Measurements from ENCODE around the gene GRPEL1. TPM values are rescaled to one million over a fixed set of nuclear protein-coding genes. Genes with fewer than 3 reads are reported as not detected.
A peak's percentile ranks its signal among the peaks of the same experiment; 100 is the strongest.
"Not testable (repeated sequence)": the region's sequence is repeated elsewhere in the genome, so short reads cannot be mapped to it uniquely, and the experiment has no call there.

The GRPEL1 gene
- total RNA-seq, 1 donor from 2014 or later: 20.3 TPM

DNA sequence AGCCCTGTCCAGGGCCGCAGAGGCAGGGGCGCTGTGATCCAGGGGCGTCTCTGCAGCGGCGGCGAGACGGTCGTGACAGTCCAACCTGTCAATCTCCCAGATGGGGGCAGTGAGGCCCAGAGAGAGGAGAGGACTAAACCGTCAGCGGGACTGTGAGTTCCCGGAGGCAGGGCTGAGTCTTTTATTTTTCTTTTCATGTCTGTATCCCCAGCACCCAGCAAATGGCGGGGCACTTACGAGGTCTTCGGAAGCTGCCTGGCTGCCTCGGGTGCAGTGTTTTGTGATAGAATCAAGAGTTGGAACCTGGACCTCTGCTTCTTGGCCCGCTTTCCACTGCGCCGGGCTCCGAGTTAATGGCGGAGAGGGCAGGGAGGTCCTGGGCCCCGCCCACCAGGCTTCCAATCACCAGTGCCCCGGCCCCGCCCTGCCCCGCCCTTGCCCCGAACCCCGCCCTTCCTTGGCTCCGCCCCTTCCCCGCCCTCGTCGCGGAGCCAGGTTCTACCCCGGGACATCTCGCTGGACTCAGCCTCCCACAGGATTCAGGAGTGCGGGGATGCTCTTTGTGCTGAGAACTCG lies 35.3 kb upstream of the GRPEL1 start:
- Mint-ChIP-seq H3K36me3 (ENCODE audit: low read depth, unreplicated experiment) (no peaks in the 10 kb centered on the region), H3K9me3 (ENCODE audit: unreplicated experiment) (no peaks in the 10 kb centered on the region), H3K4me3 (ENCODE audit: unreplicated experiment) (peak overlapping the region; percentile 77), H3K4me1 (ENCODE audit: unreplicated experiment) (peaks cover 4% of the 10 kb centered on the region), H3K27ac (ENCODE audit: unreplicated experiment) (no peak overlapping the region), H3K27me3 (ENCODE audit: unreplicated experiment) (peaks cover 12% of the 10 kb centered on the region)
- DNase-seq (ENCODE audit: low spot score): peak; percentile 53
- TF ChIP-seq, protein P1, sequence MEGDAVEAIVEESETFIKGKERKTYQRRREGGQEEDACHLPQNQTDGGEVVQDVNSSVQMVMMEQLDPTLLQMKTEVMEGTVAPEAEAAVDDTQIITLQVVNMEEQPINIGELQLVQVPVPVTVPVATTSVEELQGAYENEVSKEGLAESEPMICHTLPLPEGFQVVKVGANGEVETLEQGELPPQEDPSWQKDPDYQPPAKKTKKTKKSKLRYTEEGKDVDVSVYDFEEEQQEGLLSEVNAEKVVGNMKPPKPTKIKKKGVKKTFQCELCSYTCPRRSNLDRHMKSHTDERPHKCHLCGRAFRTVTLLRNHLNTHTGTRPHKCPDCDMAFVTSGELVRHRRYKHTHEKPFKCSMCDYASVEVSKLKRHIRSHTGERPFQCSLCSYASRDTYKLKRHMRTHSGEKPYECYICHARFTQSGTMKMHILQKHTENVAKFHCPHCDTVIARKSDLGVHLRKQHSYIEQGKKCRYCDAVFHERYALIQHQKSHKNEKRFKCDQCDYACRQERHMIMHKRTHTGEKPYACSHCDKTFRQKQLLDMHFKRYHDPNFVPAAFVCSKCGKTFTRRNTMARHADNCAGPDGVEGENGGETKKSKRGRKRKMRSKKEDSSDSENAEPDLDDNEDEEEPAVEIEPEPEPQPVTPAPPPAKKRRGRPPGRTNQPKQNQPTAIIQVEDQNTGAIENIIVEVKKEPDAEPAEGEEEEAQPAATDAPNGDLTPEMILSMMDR (IDR thresholded peaks at IDR 0.05; ENCODE audit: unreplicated experiment): no peak

DNA sequence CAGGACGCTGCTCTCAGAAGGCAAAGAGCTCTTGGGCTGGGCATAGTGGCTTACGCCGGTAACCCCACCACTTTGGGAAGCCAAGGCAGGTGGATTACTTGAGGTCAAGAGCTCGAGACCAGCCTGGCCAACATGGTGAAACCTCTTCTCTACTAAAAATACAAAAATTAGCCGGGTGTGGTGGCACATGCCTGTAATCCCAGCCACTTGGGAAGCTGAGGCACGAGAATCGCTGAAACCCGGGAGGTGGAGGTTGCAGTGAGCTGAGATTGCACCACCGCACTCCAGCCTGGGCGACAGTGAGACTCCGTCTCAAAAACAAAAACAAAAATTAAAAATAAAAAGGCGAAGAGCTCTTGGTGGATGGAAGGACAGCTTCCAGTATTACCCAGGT lies 34.6 kb upstream of the GRPEL1 start:
- H3K4me3 Mint-ChIP-seq (ENCODE audit: unreplicated experiment); DNase-seq (ENCODE audit: low spot score); H3K9me3 Mint-ChIP-seq (ENCODE audit: unreplicated experiment); H3K27ac Mint-ChIP-seq (ENCODE audit: unreplicated experiment); H3K36me3 Mint-ChIP-seq (ENCODE audit: low read depth, unreplicated experiment); H3K4me1 Mint-ChIP-seq (ENCODE audit: unreplicated experiment): not testable (repeated sequence)
- H3K27me3 Mint-ChIP-seq (ENCODE audit: unreplicated experiment): peaks cover 12% of the 10 kb centered on the region

DNA sequence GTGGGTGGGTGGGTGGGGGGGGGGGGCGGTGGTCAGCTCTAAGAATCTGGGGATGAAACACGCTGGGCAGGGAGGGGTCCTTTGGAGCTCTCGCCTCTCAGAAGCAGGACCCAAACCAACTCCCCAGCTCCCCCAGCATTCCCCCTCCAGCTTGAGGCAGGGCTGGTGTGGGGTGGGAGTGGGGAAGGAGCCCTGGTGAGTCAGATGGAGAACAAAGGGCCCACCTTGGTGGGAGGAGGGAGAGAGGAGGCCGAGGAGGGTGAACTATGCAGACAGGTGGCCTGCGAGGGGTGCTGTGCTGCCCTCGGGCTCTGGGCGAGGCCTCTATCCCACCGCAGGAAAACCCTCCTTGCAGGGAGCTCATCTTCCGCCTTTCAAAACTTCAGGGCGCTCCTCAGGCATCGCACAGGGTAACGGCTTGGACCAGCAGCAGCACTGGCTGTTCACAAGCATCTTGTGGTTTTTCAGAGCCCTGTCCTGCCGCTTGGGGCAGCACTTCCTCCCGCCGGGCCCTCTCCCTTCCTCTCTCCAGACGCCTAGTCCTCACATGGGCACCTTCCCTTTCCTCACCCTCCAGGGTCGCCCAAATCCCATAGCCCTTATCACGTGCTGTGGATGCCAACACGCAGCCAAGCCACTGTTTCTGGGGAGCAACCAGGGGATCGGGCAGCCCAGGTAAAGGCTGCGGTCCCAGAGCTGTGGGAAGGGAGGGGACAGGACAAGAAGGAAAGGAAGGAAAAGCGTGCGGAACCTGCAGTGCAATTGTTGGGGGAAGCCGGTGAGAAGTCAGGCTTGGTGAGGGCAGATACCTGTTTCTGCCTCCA lies 34.0 kb upstream of the GRPEL1 start:
- H3K4me1 Mint-ChIP-seq (ENCODE audit: unreplicated experiment): peaks cover 4% of the 10 kb centered on the region
- H3K9me3 Mint-ChIP-seq (ENCODE audit: unreplicated experiment): no peaks in the 10 kb centered on the region
- TF ChIP-seq, protein P1 (IDR thresholded peaks at IDR 0.05; ENCODE audit: unreplicated experiment): peak; percentile 55
- H3K27ac Mint-ChIP-seq (ENCODE audit: unreplicated experiment): no peak overlapping the region
- DNase-seq (ENCODE audit: low spot score): peak; percentile 72
- peaks cover 12% of the 10 kb centered on the region for H3K27me3 Mint-ChIP-seq (ENCODE audit: unreplicated experiment)
- peak overlapping the region; percentile 82 for H3K4me3 Mint-ChIP-seq (ENCODE audit: unreplicated experiment)
- no peaks in the 10 kb centered on the region for H3K36me3 Mint-ChIP-seq (ENCODE audit: low read depth, unreplicated experiment)

DNA sequence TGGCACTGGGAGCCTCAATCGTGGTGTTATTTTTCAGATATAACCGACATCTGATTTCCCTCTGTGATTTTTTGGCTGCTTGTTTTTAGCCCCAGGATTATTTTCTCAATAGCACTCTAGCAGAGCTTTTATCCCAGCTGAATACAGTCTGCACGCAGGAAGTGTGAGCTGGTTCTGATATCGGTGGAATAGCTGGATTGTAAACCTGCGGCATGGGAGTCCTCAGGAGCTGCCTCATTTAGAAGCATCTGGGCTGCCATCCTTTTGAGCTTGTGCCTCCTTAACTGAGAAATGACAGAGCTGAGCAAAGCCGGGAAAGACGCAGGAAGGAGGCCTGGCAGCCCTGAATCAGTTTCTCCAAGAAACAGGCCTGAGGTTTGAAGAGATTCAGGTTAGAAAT lies 28.4 kb upstream of the GRPEL1 start:
- H3K9me3 Mint-ChIP-seq (ENCODE audit: unreplicated experiment): no peaks in the 10 kb centered on the region
- TF ChIP-seq, protein P1 (IDR thresholded peaks at IDR 0.05; ENCODE audit: unreplicated experiment): no peak

DNA sequence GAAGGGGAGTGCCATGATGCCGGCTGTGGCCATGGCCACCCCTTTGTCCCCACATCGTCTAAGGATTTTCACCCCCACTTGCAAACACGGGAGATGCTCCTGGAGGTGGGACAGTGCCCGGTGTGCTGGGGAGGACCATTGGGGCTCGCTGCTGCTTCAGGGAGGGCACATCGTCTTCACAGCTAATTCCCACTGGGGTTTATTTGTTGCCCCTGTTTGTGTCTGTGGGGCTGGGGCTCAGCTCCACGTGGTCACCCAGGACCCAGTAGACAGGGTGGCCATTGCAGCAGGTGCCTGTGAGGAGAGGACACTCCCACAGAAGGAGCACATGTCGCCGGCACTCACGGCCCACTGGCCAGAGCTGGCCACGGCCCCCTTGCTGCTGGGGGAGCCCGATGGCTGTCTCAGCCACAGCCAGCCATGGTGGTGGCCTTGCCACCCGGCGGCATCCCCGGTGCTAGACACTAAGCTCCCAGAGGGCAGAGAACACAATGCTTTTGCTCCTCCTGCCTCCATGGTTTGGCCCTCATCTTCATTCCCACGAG lies 27.8 kb upstream of the GRPEL1 start:
- H3K4me1 Mint-ChIP-seq (ENCODE audit: unreplicated experiment): no peaks in the 10 kb centered on the region
- TF ChIP-seq, protein P1 (IDR thresholded peaks at IDR 0.05; ENCODE audit: unreplicated experiment): no peak
- H3K36me3 Mint-ChIP-seq (ENCODE audit: low read depth, unreplicated experiment): no peaks in the 10 kb centered on the region
- H3K9me3 Mint-ChIP-seq (ENCODE audit: unreplicated experiment): no peaks in the 10 kb centered on the region
- H3K4me3 Mint-ChIP-seq (ENCODE audit: unreplicated experiment): no peak overlapping the region
- DNase-seq (ENCODE audit: low spot score): no peak
- peaks cover 7% of the 10 kb centered on the region for H3K27me3 Mint-ChIP-seq (ENCODE audit: unreplicated experiment)
- no peak overlapping the region for H3K27ac Mint-ChIP-seq (ENCODE audit: unreplicated experiment)

More for the DNA sequence above, 28.4 kb upstream of the GRPEL1 start:
- DNase-seq (ENCODE audit: low spot score): no peak
- Mint-ChIP-seq H3K27me3 (ENCODE audit: unreplicated experiment) (peaks cover 3% of the 10 kb centered on the region), H3K27ac (ENCODE audit: unreplicated experiment) (no peak overlapping the region), H3K36me3 (ENCODE audit: low read depth, unreplicated experiment) (no peaks in the 10 kb centered on the region), H3K4me3 (ENCODE audit: unreplicated experiment) (no peak overlapping the region), H3K4me1 (ENCODE audit: unreplicated experiment) (no peaks in the 10 kb centered on the region)
